Measurements from ENCODE around the gene PDE9A. TPM values are rescaled to one million over a fixed set of nuclear protein-coding genes. Genes with fewer than 3 reads are reported as not detected.

PDE9A gene
- total RNA-seq, 1 experiment from 2014 or later = not detected

GRCh38 chr21:42775123-42775522 lies 121.7 kb downstream of the PDE9A start:
- Histone ChIP-seq H2AFZ (ENCODE audit: low read length) (no peak overlapping the region), H3K4me2 (ENCODE audit: low read depth, low read length, poor library complexity, severe bottlenecking) (no peak overlapping the region), H4K20me1 (ENCODE audit: insufficient read depth, low read depth, low read length) (no peaks in the 10 kb centered on the region; the same call in 1 of the 2 replicates), H3K79me2 (ENCODE audit: low read length) (no peaks in the 10 kb centered on the region), H3K4me3 (ENCODE audit: low read length) (no peak overlapping the region), H3K27ac (ENCODE audit: low read length) (no peak overlapping the region), H3K9me2 (replicated peaks; ENCODE audit: insufficient read depth, low read length) (no peaks in the 10 kb centered on the region), H3K36me3 (ENCODE audit: insufficient read depth, low read length) (no peaks in the 10 kb centered on the region), H3K4me1 (ENCODE audit: low read length) (peaks cover 10% of the 10 kb centered on the region), H3K9me3 (ENCODE audit: low read length) (no peaks in the 10 kb centered on the region), H3K9ac (ENCODE audit: low read length) (no peak overlapping the region), H3K27me3 (ENCODE audit: low read length) (no peaks in the 10 kb centered on the region)
- DNase-seq = no peak

DNA sequence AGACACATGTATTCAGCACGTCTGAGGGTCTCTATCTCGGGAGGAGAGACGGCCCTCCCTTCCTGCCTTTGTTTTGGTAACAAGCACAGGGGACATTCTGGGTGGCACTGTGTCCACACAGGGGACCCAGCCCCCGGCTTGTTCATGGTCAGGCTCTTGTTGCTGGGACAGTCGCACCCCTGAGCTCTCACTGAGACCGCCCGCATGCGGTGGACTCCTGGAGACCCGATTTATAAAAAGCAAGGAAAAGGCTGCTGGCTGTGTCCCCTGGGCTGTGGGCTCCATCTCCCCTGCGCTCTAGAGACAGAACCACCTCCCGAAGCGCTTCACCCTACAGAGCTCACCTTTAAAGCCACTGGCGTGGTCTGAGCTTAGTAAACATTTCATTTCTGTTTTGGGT lies 122.5 kb downstream of the PDE9A start:
- DNase-seq = no peak
- peaks cover 10% of the 10 kb centered on the region for H3K4me1 ChIP-seq (ENCODE audit: low read length)
- H3K4me3 ChIP-seq (ENCODE audit: low read length) = no peak overlapping the region
- H4K20me1 ChIP-seq (ENCODE audit: insufficient read depth, low read depth, low read length) = no peaks in the 10 kb centered on the region; the same call in 1 of the 2 replicates
- no peak overlapping the region for H3K9ac ChIP-seq (ENCODE audit: low read length)
- H3K36me3 ChIP-seq (ENCODE audit: insufficient read depth, low read length) = no peaks in the 10 kb centered on the region
- no peak overlapping the region for H2AFZ ChIP-seq (ENCODE audit: low read length)
- no peak overlapping the region for H3K4me2 ChIP-seq (ENCODE audit: low read depth, low read length, poor library complexity, severe bottlenecking)
- H3K9me2 ChIP-seq (replicated peaks; ENCODE audit: insufficient read depth, low read length) = no peaks in the 10 kb centered on the region
- no peaks in the 10 kb centered on the region for H3K9me3 ChIP-seq (ENCODE audit: low read length)
- H3K27ac ChIP-seq (ENCODE audit: low read length) = no peak overlapping the region
- H3K27me3 ChIP-seq (ENCODE audit: low read length) = no peaks in the 10 kb centered on the region
- no peaks in the 10 kb centered on the region for H3K79me2 ChIP-seq (ENCODE audit: low read length)

DNA sequence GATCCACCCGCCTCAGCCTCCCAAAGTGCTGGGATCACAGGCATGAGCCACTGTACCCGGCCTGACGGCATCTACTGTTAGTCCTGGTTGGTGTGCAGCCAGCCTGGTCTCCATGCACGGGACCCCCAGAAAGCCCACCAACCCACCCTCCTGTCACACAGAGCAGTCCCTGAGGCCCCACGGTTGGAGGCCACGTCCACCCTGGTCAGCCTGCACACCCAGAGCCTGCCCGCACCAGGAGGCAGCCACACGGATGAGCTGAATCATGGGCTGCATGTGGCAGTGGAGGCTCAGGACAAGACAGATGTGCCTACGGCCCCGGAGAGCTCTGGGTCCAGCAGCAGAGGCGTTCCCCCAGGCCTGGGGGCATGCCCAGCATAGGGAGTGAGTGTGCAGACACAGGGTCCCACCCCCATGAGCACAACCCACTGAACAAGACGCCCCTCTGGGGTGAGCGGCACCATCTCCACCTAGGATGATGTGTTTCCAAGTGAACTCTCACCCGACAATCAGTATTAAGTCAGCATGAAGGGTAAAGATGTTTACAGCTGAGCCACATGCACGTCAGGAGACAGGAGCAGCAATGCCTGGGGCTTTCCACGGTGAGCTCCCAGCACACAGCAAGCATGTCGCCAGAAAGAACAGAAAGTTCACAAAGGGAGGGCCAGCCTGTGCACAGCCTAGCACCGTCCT lies 123.8 kb downstream of the PDE9A start:
- peaks cover 10% of the 10 kb centered on the region for H3K4me1 ChIP-seq (ENCODE audit: low read length)
- H3K4me3 ChIP-seq (ENCODE audit: low read length) = no peak overlapping the region
- no peaks in the 10 kb centered on the region for H3K79me2 ChIP-seq (ENCODE audit: low read length)
- H2AFZ ChIP-seq (ENCODE audit: low read length) = no peak overlapping the region
- H3K27ac ChIP-seq (ENCODE audit: low read length) = no peak overlapping the region
- H3K27me3 ChIP-seq (ENCODE audit: low read length) = no peaks in the 10 kb centered on the region
- DNase-seq = no peak
- H3K4me2 ChIP-seq (ENCODE audit: low read depth, low read length, poor library complexity, severe bottlenecking) = no peak overlapping the region
- H3K9ac ChIP-seq (ENCODE audit: low read length) = no peak overlapping the region
- no peaks in the 10 kb centered on the region for H3K36me3 ChIP-seq (ENCODE audit: insufficient read depth, low read length)
- no peaks in the 10 kb centered on the region; the same call in 1 of the 2 replicates for H4K20me1 ChIP-seq (ENCODE audit: insufficient read depth, low read depth, low read length)
- no peaks in the 10 kb centered on the region for H3K9me2 ChIP-seq (replicated peaks; ENCODE audit: insufficient read depth, low read length)
- H3K9me3 ChIP-seq (ENCODE audit: low read length) = no peaks in the 10 kb centered on the region

DNA sequence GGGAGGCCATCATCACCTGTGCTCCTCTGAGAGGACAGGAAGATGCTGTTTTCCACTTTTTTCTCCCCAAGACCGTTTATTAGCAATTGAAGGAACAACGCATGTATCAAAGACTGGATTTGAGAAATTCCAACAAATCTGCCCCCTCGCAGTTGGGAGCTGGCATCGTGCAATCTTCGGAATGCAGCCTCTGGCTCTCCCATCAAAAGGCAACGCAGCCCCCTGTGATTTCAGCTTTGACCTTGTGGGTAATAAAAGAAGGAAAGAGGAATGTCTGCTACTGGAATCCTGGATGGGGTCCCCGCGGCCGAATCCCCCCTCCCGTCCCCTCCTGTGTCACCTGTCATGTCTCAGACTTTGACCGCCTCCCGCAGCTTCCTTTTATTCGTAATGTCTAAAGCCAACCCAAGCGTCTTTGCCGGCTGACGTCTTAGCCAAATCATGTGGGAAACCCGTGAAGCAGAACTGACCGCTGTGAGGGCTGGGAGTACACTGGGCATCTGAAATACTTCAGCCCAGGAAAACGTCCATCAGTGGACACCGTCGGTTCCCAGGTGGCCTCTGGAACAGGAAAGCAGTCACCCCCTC lies 124.4 kb downstream of the PDE9A start:
- no peak overlapping the region for H3K9ac ChIP-seq (ENCODE audit: low read length)
- H3K27ac ChIP-seq (ENCODE audit: low read length) = no peak overlapping the region
- H3K4me3 ChIP-seq (ENCODE audit: low read length) = no peak overlapping the region
- H3K4me1 ChIP-seq (ENCODE audit: low read length) = peaks cover 10% of the 10 kb centered on the region
- H4K20me1 ChIP-seq (ENCODE audit: insufficient read depth, low read depth, low read length) = no peaks in the 10 kb centered on the region; the same call in 1 of the 2 replicates
- H3K36me3 ChIP-seq (ENCODE audit: insufficient read depth, low read length) = no peaks in the 10 kb centered on the region
- no peaks in the 10 kb centered on the region for H3K9me3 ChIP-seq (ENCODE audit: low read length)
- H3K9me2 ChIP-seq (replicated peaks; ENCODE audit: insufficient read depth, low read length) = no peaks in the 10 kb centered on the region
- peak overlapping the region; percentile 4 for H3K4me2 ChIP-seq (ENCODE audit: low read depth, low read length, poor library complexity, severe bottlenecking)
- DNase-seq = peak; percentile 75
- no peak overlapping the region for H2AFZ ChIP-seq (ENCODE audit: low read length)
- no peaks in the 10 kb centered on the region for H3K27me3 ChIP-seq (ENCODE audit: low read length)
- H3K79me2 ChIP-seq (ENCODE audit: low read length) = no peaks in the 10 kb centered on the region

DNA sequence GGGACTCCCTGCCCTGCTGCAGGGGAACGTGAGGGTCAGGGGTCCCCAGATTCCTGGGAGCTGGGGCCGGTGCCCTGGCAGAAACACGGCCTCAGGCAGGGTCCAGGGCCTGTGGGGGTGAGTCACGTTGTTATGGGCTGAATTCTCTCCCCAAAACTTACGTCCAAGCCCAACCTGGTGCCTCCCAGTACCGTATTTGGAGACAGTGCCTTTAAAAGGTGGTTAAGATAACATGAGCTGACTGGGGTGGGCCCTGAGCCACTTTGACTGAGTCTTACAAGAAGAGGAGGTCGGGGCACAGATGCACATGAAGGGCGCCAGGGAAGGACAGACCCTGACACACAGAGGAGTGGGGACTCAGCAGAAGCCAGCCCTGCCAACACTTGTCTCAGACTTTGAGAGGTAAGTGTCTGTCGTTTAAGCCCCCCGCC lies 126.0 kb downstream of the PDE9A start:
- Histone ChIP-seq H3K79me2 (ENCODE audit: low read length) (no peaks in the 10 kb centered on the region), H3K27ac (ENCODE audit: low read length) (no peak overlapping the region), H3K9me2 (replicated peaks; ENCODE audit: insufficient read depth, low read length) (no peaks in the 10 kb centered on the region), H3K4me3 (ENCODE audit: low read length) (no peak overlapping the region), H3K9ac (ENCODE audit: low read length) (no peak overlapping the region), H4K20me1 (ENCODE audit: insufficient read depth, low read depth, low read length) (no peaks in the 10 kb centered on the region; the same call in 1 of the 2 replicates), H2AFZ (ENCODE audit: low read length) (no peak overlapping the region), H3K36me3 (ENCODE audit: insufficient read depth, low read length) (no peaks in the 10 kb centered on the region), H3K4me1 (ENCODE audit: low read length) (peaks cover 10% of the 10 kb centered on the region), H3K9me3 (ENCODE audit: low read length) (no peaks in the 10 kb centered on the region), H3K4me2 (ENCODE audit: low read depth, low read length, poor library complexity, severe bottlenecking) (no peak overlapping the region), H3K27me3 (ENCODE audit: low read length) (no peaks in the 10 kb centered on the region)
- no peak for DNase-seq

DNA sequence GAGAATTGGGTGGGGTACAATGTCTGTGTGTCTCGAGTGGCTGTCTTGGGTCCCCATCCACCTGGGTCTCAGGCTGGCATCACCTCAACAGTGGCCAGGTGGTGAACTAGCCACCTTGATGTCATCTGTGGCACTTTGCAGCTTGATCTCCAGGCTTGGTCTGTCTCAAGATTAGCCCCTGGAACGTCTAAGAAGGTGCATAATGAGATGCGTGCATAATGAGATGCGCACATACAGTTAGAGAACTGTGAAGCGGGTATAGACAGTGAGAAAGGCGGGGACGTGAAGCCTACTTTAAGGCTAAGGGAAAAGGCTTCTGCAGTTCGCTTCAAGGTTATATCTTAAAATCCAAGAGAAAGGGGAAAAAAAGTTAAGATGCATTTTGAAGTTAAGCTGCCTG lies 127.2 kb downstream of the PDE9A start:
- Histone ChIP-seq H2AFZ (ENCODE audit: low read length) (no peak overlapping the region), H4K20me1 (ENCODE audit: insufficient read depth, low read depth, low read length) (no peaks in the 10 kb centered on the region; the same call in 1 of the 2 replicates), H3K79me2 (ENCODE audit: low read length) (no peaks in the 10 kb centered on the region), H3K9ac (ENCODE audit: low read length) (no peak overlapping the region), H3K4me3 (ENCODE audit: low read length) (no peak overlapping the region), H3K4me2 (ENCODE audit: low read depth, low read length, poor library complexity, severe bottlenecking) (no peak overlapping the region), H3K9me3 (ENCODE audit: low read length) (no peaks in the 10 kb centered on the region), H3K4me1 (ENCODE audit: low read length) (peaks cover 10% of the 10 kb centered on the region), H3K27me3 (ENCODE audit: low read length) (no peaks in the 10 kb centered on the region), H3K36me3 (ENCODE audit: insufficient read depth, low read length) (no peaks in the 10 kb centered on the region), H3K9me2 (replicated peaks; ENCODE audit: insufficient read depth, low read length) (no peaks in the 10 kb centered on the region), H3K27ac (ENCODE audit: low read length) (no peak overlapping the region)
- DNase-seq = no peak

GRCh38 chr21:42781150-42781970 lies 127.9 kb downstream of the PDE9A start:
- H4K20me1 ChIP-seq (ENCODE audit: insufficient read depth, low read depth, low read length) = no peaks in the 10 kb centered on the region; the same call in 1 of the 2 replicates
- DNase-seq = no peak
- no peak overlapping the region for H3K9ac ChIP-seq (ENCODE audit: low read length)
- H2AFZ ChIP-seq (ENCODE audit: low read length) = no peak overlapping the region
- H3K4me1 ChIP-seq (ENCODE audit: low read length) = peaks cover 10% of the 10 kb centered on the region
- no peaks in the 10 kb centered on the region for H3K9me2 ChIP-seq (replicated peaks; ENCODE audit: insufficient read depth, low read length)
- no peak overlapping the region for H3K27ac ChIP-seq (ENCODE audit: low read length)
- no peaks in the 10 kb centered on the region for H3K27me3 ChIP-seq (ENCODE audit: low read length)
- H3K4me3 ChIP-seq (ENCODE audit: low read length) = no peak overlapping the region
- no peaks in the 10 kb centered on the region for H3K36me3 ChIP-seq (ENCODE audit: insufficient read depth, low read length)
- no peak overlapping the region for H3K4me2 ChIP-seq (ENCODE audit: low read depth, low read length, poor library complexity, severe bottlenecking)
- H3K79me2 ChIP-seq (ENCODE audit: low read length) = no peaks in the 10 kb centered on the region
- H3K9me3 ChIP-seq (ENCODE audit: low read length) = no peaks in the 10 kb centered on the region
